ENCODE results near the gene MGLL. TPM values are rescaled to one million over a fixed set of nuclear protein-coding genes. Genes with fewer than 3 reads are reported as not detected.

MGLL gene
- total RNA-seq, 1 experiment from 2014 or later: 42.4 TPM

DNA sequence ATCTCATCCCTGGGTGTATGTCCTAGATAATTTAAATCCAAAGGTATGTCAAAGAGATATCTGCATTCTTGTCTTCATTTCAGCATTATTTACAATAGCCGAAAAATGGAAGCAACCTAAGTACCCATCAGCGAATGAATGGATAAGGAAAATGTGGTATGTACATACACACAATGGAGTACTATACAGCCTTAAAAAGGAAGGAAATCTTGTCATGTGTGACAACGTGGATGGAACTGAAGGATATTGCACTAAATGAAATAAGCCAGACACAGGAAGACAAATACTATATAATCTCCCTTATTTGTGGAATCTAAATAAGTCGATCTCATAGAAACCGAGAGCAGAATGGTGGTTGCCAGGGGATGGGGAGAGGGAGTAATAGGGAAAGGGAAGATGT lies 16.8 kb upstream of the MGLL start:
- Mint-ChIP-seq H3K9me3 (ENCODE audit: low read depth, unreplicated experiment) (peaks cover 3% of the 10 kb centered on the region), H3K27ac (ENCODE audit: unreplicated experiment) (no peak overlapping the region), H3K27me3 (ENCODE audit: unreplicated experiment) (peaks cover 31% of the 10 kb centered on the region), H3K36me3 (ENCODE audit: insufficient read depth, unreplicated experiment) (no peaks in the 10 kb centered on the region), H3K4me1 (ENCODE audit: low read depth, unreplicated experiment) (no peaks in the 10 kb centered on the region), H3K4me3 (ENCODE audit: low read depth, unreplicated experiment) (no peak overlapping the region)
- CTCF ChIA-PET: no interaction called here
- intact Hi-C loops (cut with micrococcal nuclease; ENCODE audit: unreplicated experiment): no loop called here
- TF ChIP-seq, protein P1, sequence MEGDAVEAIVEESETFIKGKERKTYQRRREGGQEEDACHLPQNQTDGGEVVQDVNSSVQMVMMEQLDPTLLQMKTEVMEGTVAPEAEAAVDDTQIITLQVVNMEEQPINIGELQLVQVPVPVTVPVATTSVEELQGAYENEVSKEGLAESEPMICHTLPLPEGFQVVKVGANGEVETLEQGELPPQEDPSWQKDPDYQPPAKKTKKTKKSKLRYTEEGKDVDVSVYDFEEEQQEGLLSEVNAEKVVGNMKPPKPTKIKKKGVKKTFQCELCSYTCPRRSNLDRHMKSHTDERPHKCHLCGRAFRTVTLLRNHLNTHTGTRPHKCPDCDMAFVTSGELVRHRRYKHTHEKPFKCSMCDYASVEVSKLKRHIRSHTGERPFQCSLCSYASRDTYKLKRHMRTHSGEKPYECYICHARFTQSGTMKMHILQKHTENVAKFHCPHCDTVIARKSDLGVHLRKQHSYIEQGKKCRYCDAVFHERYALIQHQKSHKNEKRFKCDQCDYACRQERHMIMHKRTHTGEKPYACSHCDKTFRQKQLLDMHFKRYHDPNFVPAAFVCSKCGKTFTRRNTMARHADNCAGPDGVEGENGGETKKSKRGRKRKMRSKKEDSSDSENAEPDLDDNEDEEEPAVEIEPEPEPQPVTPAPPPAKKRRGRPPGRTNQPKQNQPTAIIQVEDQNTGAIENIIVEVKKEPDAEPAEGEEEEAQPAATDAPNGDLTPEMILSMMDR (IDR thresholded peaks at IDR 0.05; ENCODE audit: unreplicated experiment): no peak
- DNase-seq: no peak
- no TSS peak for BruUV-seq (replicated peaks)

DNA sequence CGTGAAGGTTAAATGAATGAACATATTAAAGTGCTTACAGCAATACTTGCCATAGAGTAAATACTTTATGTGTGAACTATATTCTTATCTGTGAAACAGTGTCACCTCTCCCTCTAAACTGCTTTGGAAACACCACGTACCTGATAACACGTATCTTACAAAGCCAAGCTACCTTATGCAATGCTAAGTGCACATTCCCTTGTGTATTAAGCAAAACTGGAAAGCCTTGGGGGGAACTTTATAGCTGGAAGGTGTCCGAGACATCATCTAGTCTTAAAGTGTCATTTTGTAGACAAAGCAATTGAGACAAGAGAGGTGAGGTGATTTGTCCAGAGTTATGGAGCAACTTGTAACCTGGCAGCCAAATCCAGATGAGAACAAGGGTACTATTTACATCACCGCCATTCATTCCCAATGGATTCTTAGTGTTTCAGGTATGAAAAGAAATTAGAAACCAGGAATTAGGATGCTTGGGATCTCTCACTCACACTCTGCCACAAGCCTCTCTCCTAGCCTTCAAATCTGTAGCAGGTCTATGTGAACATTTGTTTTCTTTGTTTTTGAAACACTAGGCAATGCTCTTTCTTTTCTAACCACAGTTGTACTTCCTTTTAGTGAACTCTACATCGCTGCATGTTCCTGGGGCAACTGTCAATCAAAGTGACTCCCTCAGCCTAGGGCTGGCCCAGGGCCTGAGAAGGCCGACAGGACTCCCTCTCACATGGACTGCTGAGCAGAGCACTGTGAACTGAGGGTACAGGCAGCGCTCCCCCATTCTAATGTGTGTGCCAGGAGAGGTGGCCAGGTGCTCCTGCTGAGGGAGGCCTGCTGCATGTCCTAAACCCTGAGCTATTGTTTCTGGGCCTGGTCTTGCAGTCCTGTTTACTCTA lies 13.9 kb upstream of the MGLL start:
- peaks cover 18% of the 10 kb centered on the region for H3K4me1 Mint-ChIP-seq (ENCODE audit: low read depth, unreplicated experiment)
- no peaks in the 10 kb centered on the region for H3K36me3 Mint-ChIP-seq (ENCODE audit: insufficient read depth, unreplicated experiment)
- BruUV-seq (replicated peaks): no TSS peak
- no peak overlapping the region for H3K27ac Mint-ChIP-seq (ENCODE audit: unreplicated experiment)
- H3K4me3 Mint-ChIP-seq (ENCODE audit: low read depth, unreplicated experiment): no peak overlapping the region
- TF ChIP-seq, protein P1 (IDR thresholded peaks at IDR 0.05; ENCODE audit: unreplicated experiment): no peak
- intact Hi-C loops (cut with micrococcal nuclease; ENCODE audit: unreplicated experiment): no loop called here
- H3K9me3 Mint-ChIP-seq (ENCODE audit: low read depth, unreplicated experiment): peaks cover 3% of the 10 kb centered on the region
- CTCF ChIA-PET: interaction anchor here (0.6 kb wide), 1 partner anchor 665 kb away, joined by 5 read pairs; no protein-coding TSS in a partner anchor
- H3K27me3 Mint-ChIP-seq (ENCODE audit: unreplicated experiment): peaks cover 26% of the 10 kb centered on the region
- no peak for DNase-seq

DNA sequence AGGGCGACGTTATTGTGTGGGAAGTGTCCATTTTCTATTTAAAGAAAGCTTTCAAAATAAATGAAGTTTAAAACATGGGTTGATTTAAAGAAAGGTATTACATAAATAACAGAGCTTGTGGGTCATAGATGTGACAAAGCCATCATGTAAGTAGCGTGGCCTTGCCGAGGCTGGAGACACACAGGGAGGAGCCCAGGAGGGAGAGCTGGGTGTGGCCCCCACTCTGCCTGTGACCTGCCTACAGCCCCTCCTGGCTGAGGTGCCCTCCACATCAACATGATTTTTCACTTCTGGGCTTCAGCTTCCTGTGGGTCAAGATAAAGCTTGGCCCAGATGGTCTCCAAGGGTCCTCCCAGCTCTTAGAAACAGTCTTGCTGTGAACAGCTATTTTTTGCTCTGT lies 12.5 kb upstream of the MGLL start:
- Mint-ChIP-seq H3K27me3 (ENCODE audit: unreplicated experiment) (peaks cover 12% of the 10 kb centered on the region), H3K4me1 (ENCODE audit: low read depth, unreplicated experiment) (peaks cover 25% of the 10 kb centered on the region), H3K36me3 (ENCODE audit: insufficient read depth, unreplicated experiment) (no peaks in the 10 kb centered on the region), H3K4me3 (ENCODE audit: low read depth, unreplicated experiment) (no peak overlapping the region), H3K27ac (ENCODE audit: unreplicated experiment) (no peak overlapping the region), H3K9me3 (ENCODE audit: low read depth, unreplicated experiment) (peaks cover 3% of the 10 kb centered on the region)
- no peak for DNase-seq
- intact Hi-C loops (cut with micrococcal nuclease; ENCODE audit: unreplicated experiment): loop anchor here (5.0 kb wide), 3 partner anchors 42 to 257 kb away; no protein-coding TSS in a partner anchor
- TF ChIP-seq, protein P1 (IDR thresholded peaks at IDR 0.05; ENCODE audit: unreplicated experiment): no peak
- no TSS peak for BruUV-seq (replicated peaks)
- CTCF ChIA-PET: interaction anchor here (1.0 to 1.2 kb wide), 2 partner anchors 138 to 260 kb away, joined by 3 to 4 read pairs; no protein-coding TSS in a partner anchor

DNA sequence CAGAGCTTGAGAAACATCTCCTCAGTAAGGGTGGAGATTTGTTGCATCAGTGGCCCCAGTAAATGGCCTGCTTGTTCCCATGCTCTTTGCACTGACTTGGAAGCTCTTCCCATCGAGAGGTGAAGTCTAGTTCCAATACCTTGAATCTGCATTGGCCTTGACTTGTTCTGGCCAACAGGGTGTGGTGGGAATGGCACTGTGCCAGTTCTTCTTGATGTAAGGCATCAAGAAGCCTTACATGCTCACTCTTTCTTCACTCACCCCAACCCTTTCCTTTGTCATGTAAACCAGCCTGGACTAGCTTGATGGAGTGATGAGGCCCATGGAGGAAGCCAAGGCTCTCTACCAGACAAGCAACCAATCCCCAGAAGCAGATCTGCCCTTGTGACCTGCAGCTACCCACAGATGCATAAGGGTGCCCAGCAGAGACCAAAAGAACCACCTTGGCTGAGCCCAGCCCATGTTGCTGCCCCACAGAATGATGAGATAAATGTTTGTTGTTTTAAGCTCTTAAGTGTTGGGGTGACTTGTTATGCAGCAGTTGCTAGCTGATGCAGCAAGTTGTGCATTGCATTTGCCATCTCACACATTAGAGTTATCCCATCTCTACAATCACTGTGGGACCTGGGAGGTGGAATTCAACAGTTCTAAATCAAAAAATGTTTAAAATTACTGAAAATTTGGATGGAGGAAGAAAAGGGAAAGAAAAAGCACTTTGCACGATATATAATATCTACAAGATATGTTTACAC lies 11.1 kb upstream of the MGLL start:
- Mint-ChIP-seq H3K4me1 (ENCODE audit: low read depth, unreplicated experiment) (peaks cover 25% of the 10 kb centered on the region), H3K27ac (ENCODE audit: unreplicated experiment) (no peak overlapping the region), H3K36me3 (ENCODE audit: insufficient read depth, unreplicated experiment) (no peaks in the 10 kb centered on the region), H3K27me3 (ENCODE audit: unreplicated experiment) (no peaks in the 10 kb centered on the region), H3K4me3 (ENCODE audit: low read depth, unreplicated experiment) (no peak overlapping the region), H3K9me3 (ENCODE audit: low read depth, unreplicated experiment) (no peaks in the 10 kb centered on the region)
- TF ChIP-seq, protein P1 (IDR thresholded peaks at IDR 0.05; ENCODE audit: unreplicated experiment): no peak
- DNase-seq: no peak
- intact Hi-C loops (cut with micrococcal nuclease; ENCODE audit: unreplicated experiment): loop anchor here (5.0 kb wide), 3 partner anchors 41 to 256 kb away; no protein-coding TSS in a partner anchor
- BruUV-seq (replicated peaks): no TSS peak
- CTCF ChIA-PET: interaction anchor here (0.7 to 1.3 kb wide), 3 partner anchors 126 to 259 kb away, joined by 3 to 4 read pairs (median 3); no protein-coding TSS in a partner anchor
